Liver (tissue), 9 donors: ENCODE results near the gene ETV6. TPM values are rescaled to one million over a fixed set of nuclear protein-coding genes. Genes with fewer than 3 reads are reported as not detected.

ENCODE experiments used
- DNase-seq: peaks from one replicate; pipeline ENCODE4 v3.0.0-alpha.2; 2017; ENCODE audit warnings: low spot score
- H3K27ac ChIP-seq, 2 donors: one replicate each; pipeline ENCODE4 v1.7.0; 2013; ENCODE audit warnings: inconsistent platforms in 2 of 2, low read length in 2 of 2, control low read depth in 1 of 2, low read depth in 1 of 2, mild to moderate bottlenecking in 1 of 2
- H3K27me3 ChIP-seq, 4 donors: one replicate each; pipeline versions ENCODE4 v1.6.1 to v1.7.0; 2013; ENCODE audit warnings: low read length in 3 of 4, inconsistent platforms in 1 of 4, mild to moderate bottlenecking in 1 of 4, moderate library complexity in 1 of 4; ENCODE audit not compliant: control insufficient read depth in 4 of 4, insufficient read depth in 4 of 4
- H3K36me3 ChIP-seq, 4 donors: one replicate each; pipeline versions ENCODE4 v1.6.1 to v1.7.0; 2013; ENCODE audit warnings: low read length in 3 of 4, mild to moderate bottlenecking in 3 of 4, low read depth in 1 of 4, moderate library complexity in 1 of 4; ENCODE audit not compliant: control insufficient read depth in 4 of 4, insufficient read depth in 3 of 4
- H3K4me1 ChIP-seq, 4 donors: one replicate each; pipeline versions ENCODE4 v1.6.1 to v1.7.0; 2013; ENCODE audit warnings: low read length in 3 of 4, mild to moderate bottlenecking in 3 of 4, moderate library complexity in 1 of 4; ENCODE audit not compliant: control insufficient read depth in 4 of 4, insufficient read depth in 4 of 4
- H3K4me3 ChIP-seq, 3 donors: one replicate each; pipeline versions ENCODE4 v1.6.1 to v1.7.0; 2013; ENCODE audit warnings: low read length in 3 of 3, control low read depth in 1 of 3, low read depth in 1 of 3, mild to moderate bottlenecking in 1 of 3
- H3K9ac ChIP-seq, 2 donors: one replicate each; pipeline ENCODE4 v1.7.0; 2013; ENCODE audit warnings: low read length in 2 of 2, mild to moderate bottlenecking in 2 of 2, moderate library complexity in 2 of 2, control low read depth in 1 of 2, low read depth in 1 of 2
- H3K9me3 ChIP-seq, 4 donors: one replicate each; pipeline versions ENCODE4 v1.6.1 to v1.7.0; 2013; ENCODE audit warnings: low read length in 3 of 4; ENCODE audit not compliant: control insufficient read depth in 4 of 4
- EGR1 ChIP-seq, 2 donors: IDR thresholded peaks; 2 replicates each; pipeline ENCODE4 v1.6.1; 2016 to 2018; ENCODE audit warnings: antibody characterized with exemption in 2 of 2, low read depth in 2 of 2
- FOXA1 ChIP-seq: IDR thresholded peaks from 2 replicates; pipeline ENCODE4 v1.6.1; 2016; ENCODE audit warnings: antibody characterized with exemption
- FOXA2 ChIP-seq: IDR thresholded peaks from 2 replicates; pipeline ENCODE4 v1.6.1; 2016; ENCODE audit warnings: antibody characterized with exemption
- GABPA ChIP-seq, 2 donors: IDR thresholded peaks in 1 of 2; conservative IDR thresholded peaks in 1 of 2; 2 replicates each; pipeline ENCODE4 v1.6.1; 2016; ENCODE audit warnings: antibody characterized with exemption in 2 of 2, mild to moderate bottlenecking in 1 of 2, moderate library complexity in 1 of 2
- HNF4A ChIP-seq, 2 donors: conservative IDR thresholded peaks; 2 replicates each; pipeline ENCODE4 v1.6.1; 2016; ENCODE audit warnings: antibody characterized with exemption in 2 of 2, mild to moderate bottlenecking in 2 of 2
- HNF4G ChIP-seq: IDR thresholded peaks from 2 replicates; pipeline ENCODE4 v1.6.1; 2016; ENCODE audit warnings: antibody characterized with exemption
- NR2F2 ChIP-seq: IDR thresholded peaks from 2 replicates; pipeline ENCODE4 v1.6.1; 2016; ENCODE audit warnings: antibody characterized with exemption
- RAD21 ChIP-seq, 2 donors: IDR thresholded peaks; 2 replicates each; pipeline ENCODE4 v1.6.1; 2016; ENCODE audit warnings: antibody characterized with exemption in 2 of 2, mild to moderate bottlenecking in 2 of 2
- TAF1 ChIP-seq: conservative IDR thresholded peaks from 2 replicates; pipeline ENCODE4 v1.6.1; 2016; ENCODE audit warnings: antibody characterized with exemption, mild to moderate bottlenecking
- YY1 ChIP-seq: IDR thresholded peaks from 2 replicates; pipeline ENCODE4 v1.6.1; 2016; ENCODE audit warnings: antibody characterized with exemption, mild to moderate bottlenecking
- WGBS: extraction: QIAGEN DNeasy Blood & Tissue Kit; methylation state at CpG from one replicate; pipeline ENCODE4 v1.1.7; 2013; 5-methylcytosine and 5-hydroxymethylcytosine counted together
- polyA plus RNA-seq, 2 donors: library from polyadenylated mRNA; stranded (reverse) in 1 of 2; unstranded in 1 of 2; fragments of 200-250 nt in 1 of 2; fragments of >200 nt in 1 of 2; fragmentation: Nextera tagmentation in 1 of 2; extraction: Ambion mirVana in 1 of 2; gene quantifications; one replicate each; pipeline versions ENCODE4 v1.2.1 to v1.2.3, GENCODE V29; 2013 to 2015
- total RNA-seq, 2 donors: library from RNA; depleted of rRNA; stranded (reverse); fragments of >200 nt; gene quantifications; one replicate each; pipeline ENCODE4 v1.2.3, GENCODE V29; 2014
- TF ChIP-seq, protein P1 (sequence below): IDR thresholded peaks from 2 replicates; pipeline ENCODE4 v1.6.1; 2016; ENCODE audit warnings: antibody characterized with exemption
- TF ChIP-seq, protein P2 (sequence below): IDR thresholded peaks from 2 replicates; pipeline ENCODE4 v1.6.1; 2016; ENCODE audit warnings: antibody characterized with exemption, mild to moderate bottlenecking
- TF ChIP-seq, protein P3 (sequence below): IDR thresholded peaks from 2 replicates; pipeline ENCODE4 v1.6.1; 2016; ENCODE audit warnings: antibody characterized with exemption
- donor health status: healthy.
- donor health status: healthy.
- donor health status: healthy.
- donor health status: healthy.
- donor health status: healthy.

ETV6 gene
- total and polyA plus RNA-seq, 4 donors = 2.0 to 6.2 (median 3.5) TPM

DNA sequence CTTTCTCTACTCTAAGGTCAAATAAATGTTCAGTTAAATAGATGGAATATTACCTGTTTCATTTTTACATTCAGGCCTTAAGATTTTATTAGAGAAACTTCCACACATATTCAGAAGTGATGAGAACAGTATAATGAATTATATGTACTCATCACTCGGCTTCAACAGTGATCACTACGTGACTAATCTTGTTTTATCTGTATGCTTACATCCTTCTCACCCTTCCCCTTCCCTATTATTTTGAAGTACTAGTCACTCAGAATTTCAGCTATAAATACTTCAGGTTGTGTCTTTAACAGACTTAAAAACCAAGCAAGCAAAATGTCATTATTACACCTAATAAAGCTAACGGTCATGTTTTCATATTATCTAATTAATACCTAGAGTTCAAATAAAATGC is 34.9 kb downstream of the ETV6 start:
- Histone ChIP-seq H3K9ac (no peak overlapping the region), H3K27me3 (no peaks in the 10 kb centered on the region), H3K4me3 (no peak overlapping the region), H3K9me3 (no peaks in the 10 kb centered on the region), H3K4me1 (peaks cover 0 to 2% (median 0%) of the 10 kb centered on the region in 4 donors), H3K36me3 (no peaks in the 10 kb centered on the region), H3K27ac (no peak overlapping the region)
- DNase-seq = no peak
- 75% methylated on average over 3 of the region's 3 CpGs for WGBS
- TF ChIP-seq FOXA1 (no peak), TAF1 (no peak), EGR1 (IDR thresholded peaks at IDR 0.05; ENCODE audit: low read depth in 2 of 2) (no peak), HNF4G (no peak), FOXA2 (no peak), RAD21 (IDR thresholded peaks at IDR 0.05) (no peak), GABPA (IDR thresholded peaks at IDR 0.05 in 1 of 2, conservative IDR thresholded peaks at IDR 0.05 in 1 of 2) (no peak), YY1 (no peak), HNF4A (conservative IDR thresholded peaks at IDR 0.05) (no peak)
- TF ChIP-seq, protein P1, sequence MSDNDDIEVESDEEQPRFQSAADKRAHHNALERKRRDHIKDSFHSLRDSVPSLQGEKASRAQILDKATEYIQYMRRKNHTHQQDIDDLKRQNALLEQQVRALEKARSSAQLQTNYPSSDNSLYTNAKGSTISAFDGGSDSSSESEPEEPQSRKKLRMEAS = no peak
- TF ChIP-seq, protein P2, sequence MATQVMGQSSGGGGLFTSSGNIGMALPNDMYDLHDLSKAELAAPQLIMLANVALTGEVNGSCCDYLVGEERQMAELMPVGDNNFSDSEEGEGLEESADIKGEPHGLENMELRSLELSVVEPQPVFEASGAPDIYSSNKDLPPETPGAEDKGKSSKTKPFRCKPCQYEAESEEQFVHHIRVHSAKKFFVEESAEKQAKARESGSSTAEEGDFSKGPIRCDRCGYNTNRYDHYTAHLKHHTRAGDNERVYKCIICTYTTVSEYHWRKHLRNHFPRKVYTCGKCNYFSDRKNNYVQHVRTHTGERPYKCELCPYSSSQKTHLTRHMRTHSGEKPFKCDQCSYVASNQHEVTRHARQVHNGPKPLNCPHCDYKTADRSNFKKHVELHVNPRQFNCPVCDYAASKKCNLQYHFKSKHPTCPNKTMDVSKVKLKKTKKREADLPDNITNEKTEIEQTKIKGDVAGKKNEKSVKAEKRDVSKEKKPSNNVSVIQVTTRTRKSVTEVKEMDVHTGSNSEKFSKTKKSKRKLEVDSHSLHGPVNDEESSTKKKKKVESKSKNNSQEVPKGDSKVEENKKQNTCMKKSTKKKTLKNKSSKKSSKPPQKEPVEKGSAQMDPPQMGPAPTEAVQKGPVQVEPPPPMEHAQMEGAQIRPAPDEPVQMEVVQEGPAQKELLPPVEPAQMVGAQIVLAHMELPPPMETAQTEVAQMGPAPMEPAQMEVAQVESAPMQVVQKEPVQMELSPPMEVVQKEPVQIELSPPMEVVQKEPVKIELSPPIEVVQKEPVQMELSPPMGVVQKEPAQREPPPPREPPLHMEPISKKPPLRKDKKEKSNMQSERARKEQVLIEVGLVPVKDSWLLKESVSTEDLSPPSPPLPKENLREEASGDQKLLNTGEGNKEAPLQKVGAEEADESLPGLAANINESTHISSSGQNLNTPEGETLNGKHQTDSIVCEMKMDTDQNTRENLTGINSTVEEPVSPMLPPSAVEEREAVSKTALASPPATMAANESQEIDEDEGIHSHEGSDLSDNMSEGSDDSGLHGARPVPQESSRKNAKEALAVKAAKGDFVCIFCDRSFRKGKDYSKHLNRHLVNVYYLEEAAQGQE = no peak
- TF ChIP-seq, protein P3, sequence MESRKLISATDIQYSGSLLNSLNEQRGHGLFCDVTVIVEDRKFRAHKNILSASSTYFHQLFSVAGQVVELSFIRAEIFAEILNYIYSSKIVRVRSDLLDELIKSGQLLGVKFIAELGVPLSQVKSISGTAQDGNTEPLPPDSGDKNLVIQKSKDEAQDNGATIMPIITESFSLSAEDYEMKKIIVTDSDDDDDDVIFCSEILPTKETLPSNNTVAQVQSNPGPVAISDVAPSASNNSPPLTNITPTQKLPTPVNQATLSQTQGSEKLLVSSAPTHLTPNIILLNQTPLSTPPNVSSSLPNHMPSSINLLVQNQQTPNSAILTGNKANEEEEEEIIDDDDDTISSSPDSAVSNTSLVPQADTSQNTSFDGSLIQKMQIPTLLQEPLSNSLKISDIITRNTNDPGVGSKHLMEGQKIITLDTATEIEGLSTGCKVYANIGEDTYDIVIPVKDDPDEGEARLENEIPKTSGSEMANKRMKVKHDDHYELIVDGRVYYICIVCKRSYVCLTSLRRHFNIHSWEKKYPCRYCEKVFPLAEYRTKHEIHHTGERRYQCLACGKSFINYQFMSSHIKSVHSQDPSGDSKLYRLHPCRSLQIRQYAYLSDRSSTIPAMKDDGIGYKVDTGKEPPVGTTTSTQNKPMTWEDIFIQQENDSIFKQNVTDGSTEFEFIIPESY = no peak

DNA sequence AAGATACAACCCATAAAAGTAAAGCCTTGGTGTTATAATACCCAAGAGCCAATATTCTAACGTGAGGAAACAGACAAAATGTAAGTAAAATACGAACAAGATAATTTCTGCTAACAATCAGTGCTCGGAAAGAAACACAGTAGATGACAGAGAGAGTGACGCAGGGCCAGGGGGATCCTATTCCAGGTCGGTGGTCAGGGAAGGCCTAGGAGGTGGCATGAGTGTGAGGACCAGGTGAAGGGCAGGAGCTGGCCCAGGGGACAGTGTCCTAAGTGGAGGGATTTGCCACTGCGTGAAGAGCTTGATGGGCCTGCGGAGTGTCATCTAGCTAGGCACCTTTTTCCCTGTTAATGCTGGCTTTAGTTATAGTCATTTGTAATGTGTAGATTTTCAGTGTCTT is 35.3 kb downstream of the ETV6 start:
- no peak overlapping the region for H3K4me3 ChIP-seq
- no peak for DNase-seq
- WGBS = 94% methylated on average over 7 of the region's 7 CpGs
- TF ChIP-seq, protein P1 = no peak
- TF ChIP-seq RAD21 (IDR thresholded peaks at IDR 0.05) = no peak
- no peak for TF ChIP-seq NR2F2
- no peak for TF ChIP-seq HNF4A (conservative IDR thresholded peaks at IDR 0.05)
- TF ChIP-seq, protein P3 = no peak
- no peaks in the 10 kb centered on the region for H3K9me3 ChIP-seq
- no peaks in the 10 kb centered on the region for H3K27me3 ChIP-seq
- H3K9ac ChIP-seq = no peak overlapping the region
- no peaks in the 10 kb centered on the region for H3K36me3 ChIP-seq
- H3K4me1 ChIP-seq = peaks cover 0 to 2% (median 0%) of the 10 kb centered on the region in 4 donors
- H3K27ac ChIP-seq = no peak overlapping the region
